H9 (cell line): ENCODE measurements around the gene KLF13. TPM values are rescaled to one million over a fixed set of nuclear protein-coding genes. Genes with fewer than 3 reads are reported as not detected.

Experiments used
- DNase-seq: peaks from one replicate; pipeline ENCODE4 v3.0.0-alpha.2; 2017
- H2AFZ ChIP-seq: one replicate; pipeline ENCODE4 v1.6.1; 2013; ENCODE audit warnings: mild to moderate bottlenecking, low read length, control low read depth, moderate library complexity
- H2AK5ac ChIP-seq: 2 replicates; pipeline ENCODE4 v1.6.1; 2013; ENCODE audit warnings: low read length, control low read depth, mixed read lengths; ENCODE audit not compliant: insufficient read length
- H2BK120ac ChIP-seq: one replicate; pipeline ENCODE4 v1.6.1; 2013; ENCODE audit warnings: low read depth, mild to moderate bottlenecking, low read length, control low read depth, inconsistent platforms; ENCODE audit not compliant: poor library complexity, severe bottlenecking
- H2BK12ac ChIP-seq: 2 replicates; pipeline ENCODE4 v1.6.1; 2013; ENCODE audit warnings: low read length, control low read depth, mixed read lengths, low read depth; ENCODE audit not compliant: insufficient read length
- H2BK15ac ChIP-seq: 2 replicates; pipeline ENCODE4 v1.6.1; 2013; ENCODE audit warnings: low read depth, low read length, control low read depth
- H2BK20ac ChIP-seq: one replicate; pipeline ENCODE4 v1.6.1; 2013; ENCODE audit warnings: low read depth, mild to moderate bottlenecking, low read length, control low read depth, inconsistent platforms; ENCODE audit not compliant: poor library complexity, severe bottlenecking
- H2BK5ac ChIP-seq: 2 replicates; pipeline ENCODE4 v1.6.1; 2013; ENCODE audit warnings: low read length, control low read depth, mixed read lengths; ENCODE audit not compliant: insufficient read length
- H3K14ac ChIP-seq: 2 replicates; pipeline ENCODE4 v1.6.1; 2013; ENCODE audit warnings: low read length, control low read depth; ENCODE audit not compliant: insufficient read depth
- H3K18ac ChIP-seq: 2 replicates; pipeline ENCODE4 v1.6.1; 2013; ENCODE audit warnings: low read depth, mild to moderate bottlenecking, mixed read lengths, low read length, control low read depth; ENCODE audit not compliant: insufficient read length
- H3K23ac ChIP-seq: 2 replicates; pipeline ENCODE4 v1.6.1; 2013; ENCODE audit warnings: low read length, control low read depth, mixed read lengths, low read depth; ENCODE audit not compliant: insufficient read length
- H3K23me2 ChIP-seq: 2 replicates; pipeline ENCODE4 v1.6.1; 2013; ENCODE audit warnings: low read depth, mild to moderate bottlenecking, mixed read lengths, low read length, control low read depth; ENCODE audit not compliant: insufficient read length, poor library complexity, severe bottlenecking
- H3K27ac ChIP-seq: 2 replicates; pipeline ENCODE4 v1.5.1; 2013; ENCODE audit warnings: low read length, control low read depth, mixed read lengths, low read depth; ENCODE audit not compliant: insufficient read length
- H3K27me3 ChIP-seq: 2 replicates; pipeline ENCODE4 v1.6.1; 2013; ENCODE audit warnings: low read length, control low read depth, inconsistent platforms; ENCODE audit not compliant: insufficient read depth
- H3K4ac ChIP-seq: 2 replicates; pipeline ENCODE4 v1.6.1; 2013; ENCODE audit warnings: low read depth, mild to moderate bottlenecking, control low read depth, inconsistent platforms, low read length, moderate library complexity
- H3K4me1 ChIP-seq: 2 replicates; pipeline ENCODE4 v1.6.1; 2013; ENCODE audit warnings: low read length, control low read depth, inconsistent platforms; ENCODE audit not compliant: insufficient read depth
- H3K4me2 ChIP-seq: 2 replicates; pipeline ENCODE4 v1.6.1; 2013; ENCODE audit warnings: low read length, control low read depth, mixed read lengths; ENCODE audit not compliant: insufficient read length, insufficient read depth
- H3K56ac ChIP-seq: 2 replicates; pipeline ENCODE4 v1.6.1; 2013; ENCODE audit warnings: low read depth, mild to moderate bottlenecking, mixed read lengths, low read length, control low read depth; ENCODE audit not compliant: insufficient read length
- H3K79me1 ChIP-seq: 2 replicates; pipeline ENCODE4 v1.6.1; 2013; ENCODE audit warnings: low read depth, mild to moderate bottlenecking, moderate library complexity, low read length, control low read depth, inconsistent platforms; ENCODE audit not compliant: insufficient read depth, poor library complexity, severe bottlenecking
- H3K79me2 ChIP-seq: 2 replicates; pipeline ENCODE4 v1.6.1; 2013; ENCODE audit warnings: low read length, control low read depth, inconsistent platforms; ENCODE audit not compliant: insufficient read depth
- H3K9ac ChIP-seq: 2 replicates; pipeline ENCODE4 v1.6.1; 2013; ENCODE audit warnings: low read length, control low read depth, mixed read lengths; ENCODE audit not compliant: insufficient read length; ENCODE audit errors: extremely low read depth
- H3K9me3 ChIP-seq: one replicate; pipeline ENCODE4 v1.6.1; 2013; ENCODE audit warnings: low read depth, low read length, inconsistent platforms; ENCODE audit not compliant: control insufficient read depth
- H3T11ph ChIP-seq: one replicate; pipeline ENCODE4 v1.6.1; 2013; ENCODE audit warnings: mild to moderate bottlenecking, low read length, control low read depth, inconsistent platforms
- H4K20me1 ChIP-seq: one replicate; pipeline ENCODE4 v1.6.1; 2013; ENCODE audit not compliant: control insufficient read depth, insufficient read length, insufficient read depth
- H4K5ac ChIP-seq: 2 replicates; pipeline ENCODE4 v1.6.1; 2013; ENCODE audit warnings: low read depth, mild to moderate bottlenecking, mixed read lengths, low read length, control low read depth; ENCODE audit not compliant: insufficient read length
- H4K8ac ChIP-seq: replicated peaks from 2 replicates; pipeline ENCODE4 v1.6.1; 2013; ENCODE audit warnings: low read length, control low read depth, mixed read lengths, low read depth; ENCODE audit not compliant: insufficient read length
- H4K91ac ChIP-seq: 2 replicates; pipeline ENCODE4 v1.6.1; 2013; ENCODE audit warnings: low read depth, mild to moderate bottlenecking, moderate library complexity, mixed read lengths, low read length, control low read depth; ENCODE audit not compliant: insufficient read length
- H3K27ac Mint-ChIP-seq, 3 experiments: 2 replicates in 2 of 3; 3 replicates in 1 of 3; pipeline ENCODE4 v1.8.0; 2020 to 2021; ENCODE audit warnings: mixed read lengths in 3 of 3, mild to moderate bottlenecking in 1 of 3, moderate library complexity in 1 of 3
- H3K27me3 Mint-ChIP-seq: 2 replicates; pipeline ENCODE4 v1.8.0; 2021; ENCODE audit warnings: low read depth, mild to moderate bottlenecking, moderate library complexity, mixed read lengths
- H3K36me3 Mint-ChIP-seq, 3 experiments: 2 replicates in 2 of 3; 3 replicates in 1 of 3; pipeline ENCODE4 v1.8.0; 2020 to 2021; ENCODE audit warnings: low read depth in 3 of 3, mixed read lengths in 3 of 3; ENCODE audit not compliant: insufficient read depth in 1 of 3
- H3K4me1 Mint-ChIP-seq, 2 experiments: 2 replicates each; pipeline ENCODE4 v1.8.0; 2020; ENCODE audit warnings: mixed read lengths in 2 of 2
- H3K4me3 Mint-ChIP-seq, 2 experiments: 2 replicates in 1 of 2; 3 replicates in 1 of 2; pipeline ENCODE4 v1.8.0; 2020 to 2021; ENCODE audit warnings: mild to moderate bottlenecking in 2 of 2, mixed read lengths in 2 of 2, moderate library complexity in 1 of 2
- H3K9me3 Mint-ChIP-seq, 2 experiments: 2 replicates in 1 of 2; 3 replicates in 1 of 2; pipeline ENCODE4 v1.8.0; 2020; ENCODE audit warnings: mild to moderate bottlenecking in 2 of 2, mixed read lengths in 2 of 2, moderate library complexity in 1 of 2
- WGBS: extraction: QIAGEN DNeasy Blood & Tissue Kit; methylation state at CpG from one replicate; pipeline ENCODE4 v1.1.7; 2013; ENCODE audit warnings: missing lambda C conversion rate, low lambda C conversion rate, mixed read lengths; ENCODE audit not compliant: insufficient read length; ENCODE audit errors: extremely low coverage; 5-methylcytosine and 5-hydroxymethylcytosine counted together
- total RNA-seq: library from RNA; stranded (reverse); gene quantifications from 2 replicates; pipeline ENCODE4 v1.2.1, GENCODE V29; 2021
- TF ChIP-seq, protein P1 (sequence below): fragments of 200-600 bp; sonication (generic); conservative IDR thresholded peaks from 3 replicates; pipeline ENCODE4 v1.8.0; 2021; ENCODE audit warnings: antibody characterized with exemption, mild to moderate bottlenecking

KLF13 gene
- total RNA-seq, 1 experiment from 2014 or later = 33.4 TPM

GRCh38 chr15:31369727-31370126 is 43.1 kb downstream of the KLF13 start:
- Histone ChIP-seq H3K4me1 (peaks cover 16% of the 10 kb centered on the region), H3K9ac (no peak overlapping the region), H2BK20ac (no peak overlapping the region), H2AFZ (no peak overlapping the region), H3K27me3 (no peaks in the 10 kb centered on the region), H3K9me3 (no peaks in the 10 kb centered on the region), H2BK12ac (no peak overlapping the region), H3K23me2 (peaks cover 2% of the 10 kb centered on the region), H3T11ph (no peak overlapping the region), H3K4ac (no peak overlapping the region), H3K4me2 (no peak overlapping the region), H4K91ac (no peak overlapping the region), H2BK5ac (no peak overlapping the region), H3K18ac (no peak overlapping the region), H4K20me1 (no peaks in the 10 kb centered on the region), H2BK15ac (no peak overlapping the region), H2AK5ac (no peak overlapping the region), H3K23ac (no peak overlapping the region), H3K14ac (no peak overlapping the region), H4K5ac (no peak overlapping the region), H4K8ac (no peak overlapping the region), H3K27ac (no peak overlapping the region), H3K79me2 (no peaks in the 10 kb centered on the region; the same call in 1 of the 2 replicates), H3K56ac (no peak overlapping the region), H2BK120ac (no peak overlapping the region), H3K79me1 (no peaks in the 10 kb centered on the region)
- peaks cover 68 to 71% of the 10 kb centered on the region in 2 experiments for H3K4me1 Mint-ChIP-seq
- peaks cover 4 to 6% of the 10 kb centered on the region in 2 experiments; a peak in 3 of 5 replicates for H3K9me3 Mint-ChIP-seq
- no peak for DNase-seq
- no peak overlapping the region for H3K4me3 Mint-ChIP-seq
- WGBS = no CpG with 5 or more reads among the region's 1 CpG
- no peaks in the 10 kb centered on the region; the same call in none of the 2 replicates for H3K27me3 Mint-ChIP-seq
- TF ChIP-seq, protein P1, sequence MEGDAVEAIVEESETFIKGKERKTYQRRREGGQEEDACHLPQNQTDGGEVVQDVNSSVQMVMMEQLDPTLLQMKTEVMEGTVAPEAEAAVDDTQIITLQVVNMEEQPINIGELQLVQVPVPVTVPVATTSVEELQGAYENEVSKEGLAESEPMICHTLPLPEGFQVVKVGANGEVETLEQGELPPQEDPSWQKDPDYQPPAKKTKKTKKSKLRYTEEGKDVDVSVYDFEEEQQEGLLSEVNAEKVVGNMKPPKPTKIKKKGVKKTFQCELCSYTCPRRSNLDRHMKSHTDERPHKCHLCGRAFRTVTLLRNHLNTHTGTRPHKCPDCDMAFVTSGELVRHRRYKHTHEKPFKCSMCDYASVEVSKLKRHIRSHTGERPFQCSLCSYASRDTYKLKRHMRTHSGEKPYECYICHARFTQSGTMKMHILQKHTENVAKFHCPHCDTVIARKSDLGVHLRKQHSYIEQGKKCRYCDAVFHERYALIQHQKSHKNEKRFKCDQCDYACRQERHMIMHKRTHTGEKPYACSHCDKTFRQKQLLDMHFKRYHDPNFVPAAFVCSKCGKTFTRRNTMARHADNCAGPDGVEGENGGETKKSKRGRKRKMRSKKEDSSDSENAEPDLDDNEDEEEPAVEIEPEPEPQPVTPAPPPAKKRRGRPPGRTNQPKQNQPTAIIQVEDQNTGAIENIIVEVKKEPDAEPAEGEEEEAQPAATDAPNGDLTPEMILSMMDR = no peak
- H3K27ac Mint-ChIP-seq = peak overlapping the region; percentile 35 to 48 (median 45); a peak in 3 of 7 replicates
- peaks cover 7 to 37% (median 21%) of the 10 kb centered on the region in 3 experiments; a peak in 5 of 7 replicates for H3K36me3 Mint-ChIP-seq
